ENCODE measurements around the gene ZFYVE27. TPM values are rescaled to one million over a fixed set of nuclear protein-coding genes. Genes with fewer than 3 reads are reported as not detected.

ZFYVE27 gene
- total and polyA plus RNA-seq, 10 of the 15 experiments (the other 5 are each of a cell fraction or from before 2014, with no cell fraction given) = 1.1 to 28.9 (median 21.4) TPM

- TF ChIP-seq ZNF687 (IDR thresholded peaks at IDR 0.05) (no peak), ZBED1 (IDR thresholded peaks at IDR 0.05; ENCODE audit: borderline replicate concordance) (no peak), KLF5 (IDR thresholded peaks at IDR 0.05; ENCODE audit: partially characterized antibody) (no peak)
Observed at GRCh38 chr10:97779492-97779891, 42.6 kb downstream of the ZFYVE27 start (continued).

GRCh38 chr10:97779975-97780374 is 43.0 kb downstream of the ZFYVE27 start:
- POLR2A ChIA-PET = no interaction called here
- no peaks in the 10 kb centered on the region for H3K36me3 ChIP-seq (ENCODE audit: control insufficient read depth in 2 of 2, insufficient read depth in 2 of 2, low read length in 1 of 2)
- no peak overlapping the region for H2AFZ ChIP-seq (ENCODE audit: control insufficient read depth, low read depth, low read length)
- H3K9me3 ChIP-seq (replicated peaks; ENCODE audit: control insufficient read depth, insufficient read depth, low read length) = no peaks in the 10 kb centered on the region
- no peak overlapping the region for H3K9ac ChIP-seq (ENCODE audit: control insufficient read depth, insufficient read depth, low read length)
- CTCF ChIA-PET = no interaction called here
- 61% methylated on average over 3 of the region's 3 CpGs for WGBS (ENCODE audit: insufficient coverage, insufficient replicate concordance, low lambda C conversion rate, missing lambda C conversion rate)
- BruUV-seq (replicated peaks) = no TSS peak
- intact Hi-C loops (cut with micrococcal nuclease; ENCODE audit: unreplicated experiment) = no loop called here
- no peaks in the 10 kb centered on the region for H3K4me1 ChIP-seq (ENCODE audit: control insufficient read depth, insufficient read depth, low read length)
- H3K4me3 ChIP-seq = no peak overlapping the region
- no peaks in the 10 kb centered on the region for H3K27me3 ChIP-seq (replicated peaks in 1 of 2; ENCODE audit: control insufficient read depth in 2 of 2, insufficient read depth in 2 of 2, low read length in 1 of 2)
- no peaks in the 10 kb centered on the region for H3K79me2 ChIP-seq (ENCODE audit: control insufficient read depth, insufficient read depth, low read length)
- H3K4me2 ChIP-seq (ENCODE audit: control insufficient read depth, insufficient read depth) = no peak overlapping the region
- no peaks in the 10 kb centered on the region for H4K20me1 ChIP-seq (ENCODE audit: control insufficient read depth, insufficient read depth)
- ATAC-seq (no peak), FAIRE-seq (no peak), DNase-seq (ENCODE audit: low read depth, low spot score) (no peak)
- no peak overlapping the region for H3K27ac ChIP-seq (ENCODE audit: control insufficient read depth, insufficient read depth)
- RAD21 ChIA-PET (ENCODE audit: unreplicated experiment) = no interaction called here
- SMC1A ChIA-PET (ENCODE audit: uncharacterized antibody, unreplicated experiment) = no interaction called here
- in situ Hi-C loops (cut with MboI) = no loop called here
- TF ChIP-seq CHD4 (IDR thresholded peaks at IDR 0.05) = no peak
- no peak for TF ChIP-seq EP300 (IDR thresholded peaks at IDR 0.05; ENCODE audit: borderline replicate concordance in 1 of 2, control insufficient read depth in 1 of 2, low read depth in 2 of 2, low read length in 2 of 2)
- no peak for TF ChIP-seq RB1 (IDR thresholded peaks at IDR 0.05; ENCODE audit: borderline replicate concordance)
- no peak for TF ChIP-seq TAF1 (IDR thresholded peaks at IDR 0.05; ENCODE audit: borderline replicate concordance, low read depth, low read length)
- no peak for TF ChIP-seq ZBTB11 (CRISPR knock-in tag; IDR thresholded peaks at IDR 0.05)
- TF ChIP-seq SMAD5 (IDR thresholded peaks at IDR 0.05; ENCODE audit: low read depth) = no peak
- no peak for TF ChIP-seq IRF4 (IDR thresholded peaks at IDR 0.05; ENCODE audit: low read depth, low read length)
- no peak for TF ChIP-seq SREBF1 (IDR thresholded peaks at IDR 0.05; ENCODE audit: low read length)
- no peak for TF ChIP-seq WRNIP1 (IDR thresholded peaks at IDR 0.05; ENCODE audit: borderline replicate concordance, low read depth, low read length)
